RWPE2 (cell line): ENCODE measurements around the gene CEP112.

Experiments used
- ATAC-seq: fragments of 200-7000 bp; cut with Tn5 transposase; 3 replicates; pipeline ENCODE4 v1.9.1; 2021; ENCODE audit warnings: low read depth
- DNase-seq: peaks from one replicate; pipeline ENCODE4 v3.0.0-alpha.2; 2020; ENCODE audit warnings: low spot score
- H3K27ac ChIP-seq: fragments of 450-650 bp; 2 replicates; pipeline ENCODE4 v1.5.1; 2017; ENCODE audit warnings: mild to moderate bottlenecking; ENCODE audit not compliant: poor library complexity, severe bottlenecking
- H3K27me3 ChIP-seq: fragments of 250-450 bp; sonication (Bioruptor Pico); 2 replicates; pipeline ENCODE4 v1.5.1; 2021; ENCODE audit warnings: mild to moderate bottlenecking, moderate library complexity; ENCODE audit not compliant: insufficient read depth, poor library complexity, severe bottlenecking
- H3K36me3 ChIP-seq: fragments of 250-450 bp; sonication (Bioruptor Pico); 2 replicates; pipeline ENCODE4 v1.5.1; 2020; ENCODE audit warnings: low read depth, mild to moderate bottlenecking, moderate library complexity
- H3K4me1 ChIP-seq: fragments of 250-450 bp; sonication (Bioruptor Pico); 2 replicates; pipeline ENCODE4 v1.5.1; 2021; ENCODE audit warnings: mild to moderate bottlenecking, moderate library complexity; ENCODE audit not compliant: insufficient read depth, poor library complexity, severe bottlenecking
- H3K4me3 ChIP-seq: fragments of 250-450 bp; sonication (Bioruptor Pico); 2 replicates; pipeline ENCODE4 v1.5.1; 2021; ENCODE audit warnings: mild to moderate bottlenecking, moderate library complexity; ENCODE audit not compliant: severe bottlenecking
- H3K9me3 ChIP-seq: fragments of 250-450 bp; sonication (Bioruptor Pico); 2 replicates; pipeline ENCODE4 v1.5.1; 2021; ENCODE audit warnings: mild to moderate bottlenecking, moderate library complexity; ENCODE audit not compliant: severe bottlenecking
- TF ChIP-seq, protein P1 (sequence below): fragments of 450-650 bp; IDR thresholded peaks from one replicate; pipeline ENCODE4 v1.5.1; 2017; ENCODE audit warnings: mild to moderate bottlenecking, moderate library complexity; ENCODE audit not compliant: poor library complexity, severe bottlenecking

CEP112 gene

DNA sequence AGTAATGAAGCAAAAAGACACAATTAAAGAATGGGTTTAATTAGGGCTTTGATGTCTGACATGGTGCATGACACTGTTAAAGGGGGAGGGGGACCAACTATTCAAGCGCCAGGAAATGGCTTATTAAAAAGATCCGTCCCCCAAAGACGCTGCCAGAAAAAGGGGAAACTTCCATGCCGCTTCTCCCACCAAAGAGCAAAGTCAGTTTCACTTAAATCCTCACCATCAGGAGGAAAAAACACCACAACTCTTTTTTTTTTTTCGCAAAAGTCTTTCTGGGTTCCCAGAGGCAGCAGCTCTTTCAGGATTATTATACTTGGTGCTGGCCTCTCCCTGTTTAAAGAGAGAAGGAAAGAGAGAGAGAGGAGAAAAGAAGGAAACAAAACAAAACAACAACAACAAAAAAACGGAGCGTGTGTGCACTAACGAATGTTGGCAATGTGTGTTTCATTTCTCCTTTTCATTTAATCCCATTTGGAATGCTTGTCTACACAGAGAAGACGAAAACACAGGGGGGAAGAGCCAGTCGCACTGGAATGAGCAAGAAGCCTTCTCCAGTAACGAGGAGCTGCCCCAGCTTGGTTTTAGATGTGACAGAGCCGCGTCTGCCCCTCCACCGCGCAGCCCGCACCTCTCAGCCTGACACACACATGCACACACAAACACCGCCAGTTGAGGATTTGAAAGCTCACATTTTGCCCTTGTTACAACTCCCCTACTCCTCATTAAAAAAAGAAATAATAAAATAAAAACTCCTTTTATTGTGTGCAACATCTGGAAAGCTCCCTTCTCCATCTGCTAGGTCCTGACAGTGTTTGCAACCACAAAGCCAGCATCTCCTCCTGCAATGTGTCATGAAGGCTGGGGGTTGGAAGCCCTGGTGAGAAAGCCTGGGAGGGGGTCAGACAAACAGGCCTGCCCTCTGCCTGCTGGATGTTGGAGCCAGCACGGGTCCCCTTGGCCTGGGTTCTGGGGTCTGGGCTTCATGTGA, 597.8 kb downstream of the CEP112 start:
- TF ChIP-seq, protein P1, sequence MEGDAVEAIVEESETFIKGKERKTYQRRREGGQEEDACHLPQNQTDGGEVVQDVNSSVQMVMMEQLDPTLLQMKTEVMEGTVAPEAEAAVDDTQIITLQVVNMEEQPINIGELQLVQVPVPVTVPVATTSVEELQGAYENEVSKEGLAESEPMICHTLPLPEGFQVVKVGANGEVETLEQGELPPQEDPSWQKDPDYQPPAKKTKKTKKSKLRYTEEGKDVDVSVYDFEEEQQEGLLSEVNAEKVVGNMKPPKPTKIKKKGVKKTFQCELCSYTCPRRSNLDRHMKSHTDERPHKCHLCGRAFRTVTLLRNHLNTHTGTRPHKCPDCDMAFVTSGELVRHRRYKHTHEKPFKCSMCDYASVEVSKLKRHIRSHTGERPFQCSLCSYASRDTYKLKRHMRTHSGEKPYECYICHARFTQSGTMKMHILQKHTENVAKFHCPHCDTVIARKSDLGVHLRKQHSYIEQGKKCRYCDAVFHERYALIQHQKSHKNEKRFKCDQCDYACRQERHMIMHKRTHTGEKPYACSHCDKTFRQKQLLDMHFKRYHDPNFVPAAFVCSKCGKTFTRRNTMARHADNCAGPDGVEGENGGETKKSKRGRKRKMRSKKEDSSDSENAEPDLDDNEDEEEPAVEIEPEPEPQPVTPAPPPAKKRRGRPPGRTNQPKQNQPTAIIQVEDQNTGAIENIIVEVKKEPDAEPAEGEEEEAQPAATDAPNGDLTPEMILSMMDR = no peak
- no peak overlapping the region for H3K27ac ChIP-seq
- no peaks in the 10 kb centered on the region for H3K4me1 ChIP-seq
- ATAC-seq (peak; percentile 53; the same call in 2 of the 3 replicates), DNase-seq (no peak)
- no peak overlapping the region for H3K4me3 ChIP-seq
- H3K36me3 ChIP-seq = no peaks in the 10 kb centered on the region
- peaks cover 2% of the 10 kb centered on the region for H3K27me3 ChIP-seq
- no peaks in the 10 kb centered on the region for H3K9me3 ChIP-seq

DNA sequence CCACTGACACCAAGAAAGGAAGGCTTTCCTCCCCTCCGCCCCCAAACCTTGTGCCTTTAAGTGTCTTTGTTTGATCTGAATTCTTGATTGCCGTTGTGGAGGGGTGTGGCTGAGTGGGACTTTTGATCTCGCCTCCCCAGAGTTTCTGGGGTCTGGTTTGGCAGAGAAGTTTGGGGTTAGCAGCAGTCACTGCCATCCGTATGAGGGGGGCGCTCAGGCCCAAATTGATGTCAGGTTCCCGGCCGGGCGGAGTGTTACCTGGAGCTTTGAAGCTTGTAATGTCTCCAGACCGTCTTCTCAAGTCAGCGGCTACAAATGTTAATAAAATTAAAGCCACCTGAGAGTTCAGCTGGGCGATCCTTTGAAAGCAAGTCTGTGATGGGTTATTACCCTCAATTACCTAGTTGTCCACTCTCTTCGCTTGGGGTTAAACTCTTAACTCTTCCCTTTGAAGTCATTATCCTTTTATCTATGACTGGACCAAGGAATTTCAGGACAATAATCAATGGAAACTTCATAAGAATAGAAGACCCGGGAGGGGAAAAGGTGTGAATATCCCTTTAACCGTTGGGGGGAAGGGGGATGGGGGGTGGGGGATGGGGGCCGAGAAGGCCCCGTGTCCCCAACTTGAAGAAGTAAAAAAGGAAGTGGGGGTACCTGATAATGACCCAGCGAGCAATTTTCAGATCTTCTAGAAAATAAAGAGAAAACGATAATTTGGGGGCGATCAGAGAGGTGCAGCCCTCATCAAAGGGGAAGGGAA, 598.7 kb downstream of the CEP112 start:
- H3K4me1 ChIP-seq = no peaks in the 10 kb centered on the region
- no peak for DNase-seq
- H3K36me3 ChIP-seq = no peaks in the 10 kb centered on the region
- ATAC-seq = no peak
- H3K4me3 ChIP-seq = no peak overlapping the region
- no peak overlapping the region for H3K27ac ChIP-seq
- H3K27me3 ChIP-seq = peaks cover 2% of the 10 kb centered on the region
- no peaks in the 10 kb centered on the region for H3K9me3 ChIP-seq
- TF ChIP-seq, protein P1 = no peak

DNA sequence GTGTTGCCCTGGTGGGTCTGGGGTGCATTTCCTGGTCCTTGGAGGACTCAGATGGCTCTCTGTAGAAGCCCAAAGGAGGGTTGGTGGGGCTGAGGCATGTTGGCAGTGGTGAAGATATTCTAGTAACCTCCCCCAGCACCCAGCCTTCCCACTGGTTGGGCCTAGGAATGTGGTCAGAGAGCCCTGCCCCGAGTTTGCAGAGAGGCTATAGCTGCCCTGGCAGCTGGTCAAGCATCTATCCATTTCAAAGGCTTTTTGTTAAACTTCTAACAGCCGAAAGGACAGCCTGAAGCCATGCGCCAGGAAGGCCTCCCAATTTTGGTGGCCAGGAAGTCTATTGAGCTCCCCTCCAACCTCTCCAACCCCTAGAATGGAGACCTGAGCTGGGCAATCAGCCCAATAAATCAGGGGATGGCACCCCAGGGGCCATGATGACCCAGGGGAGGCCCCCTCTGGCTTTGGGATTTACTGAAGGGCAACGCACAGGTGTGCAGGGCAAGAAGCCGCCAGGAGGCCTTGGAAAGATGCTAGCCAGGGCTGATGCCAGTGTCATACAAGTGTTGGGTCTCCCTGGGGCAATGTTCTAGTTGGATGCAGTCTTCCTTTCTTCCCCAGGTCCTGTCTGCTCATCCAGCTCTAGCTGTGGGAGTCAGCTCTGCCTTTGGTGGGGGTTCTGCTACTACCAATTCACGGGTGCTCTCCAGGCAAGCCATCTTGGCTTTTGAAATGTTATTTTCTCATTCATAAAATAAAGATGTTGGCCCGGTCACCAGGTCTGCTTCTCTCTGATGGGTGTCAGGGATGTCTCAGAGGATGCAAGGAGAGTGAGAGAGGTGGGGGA, 599.6 kb downstream of the CEP112 start:
- Histone ChIP-seq H3K4me1 (no peaks in the 10 kb centered on the region), H3K4me3 (no peak overlapping the region), H3K27me3 (peaks cover 2% of the 10 kb centered on the region), H3K27ac (no peak overlapping the region), H3K36me3 (no peaks in the 10 kb centered on the region), H3K9me3 (no peaks in the 10 kb centered on the region)
- DNase-seq (no peak), ATAC-seq (no peak)
- TF ChIP-seq, protein P1 = no peak

DNA sequence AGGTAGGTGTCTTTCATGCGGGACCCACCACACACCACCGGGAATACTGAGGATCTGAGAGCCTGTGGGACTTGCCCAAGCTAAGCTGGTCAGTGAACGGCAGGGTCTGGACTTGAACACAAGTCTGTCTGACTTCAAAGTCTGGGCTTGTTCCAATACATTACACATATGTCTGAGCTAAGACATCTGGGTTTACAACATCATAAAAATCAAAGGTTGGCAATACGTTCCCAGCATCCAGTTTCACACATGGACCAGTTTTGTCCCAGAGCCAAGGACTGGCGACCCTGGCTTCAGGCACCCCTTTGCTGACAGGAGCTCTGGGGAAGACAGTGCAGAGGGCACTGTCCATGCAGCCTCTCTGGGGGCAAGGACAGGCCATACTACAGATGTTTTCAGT, 602.6 kb downstream of the CEP112 start:
- no peak overlapping the region for H3K27ac ChIP-seq
- H3K27me3 ChIP-seq = no peaks in the 10 kb centered on the region
- no peaks in the 10 kb centered on the region for H3K4me1 ChIP-seq
- H3K9me3 ChIP-seq = no peaks in the 10 kb centered on the region
- TF ChIP-seq, protein P1 = no peak
- ATAC-seq = no peak
- no peak overlapping the region for H3K4me3 ChIP-seq
- H3K36me3 ChIP-seq = no peaks in the 10 kb centered on the region
- no peak for DNase-seq
